NCI-H2107 treated with DMSO at 0.1 percent for 48 hours (cell line): ENCODE data around the gene ALKAL2.
A peak's percentile ranks its signal among the peaks of the same experiment; 100 is the strongest.

ENCODE experiments used
- DNase-seq: peaks from one replicate; lab custom pipeline; 2025; ENCODE audit not compliant: unreplicated experiment; lab: John Stamatoyannopoulos, UW

Gene ALKAL2

DNA sequence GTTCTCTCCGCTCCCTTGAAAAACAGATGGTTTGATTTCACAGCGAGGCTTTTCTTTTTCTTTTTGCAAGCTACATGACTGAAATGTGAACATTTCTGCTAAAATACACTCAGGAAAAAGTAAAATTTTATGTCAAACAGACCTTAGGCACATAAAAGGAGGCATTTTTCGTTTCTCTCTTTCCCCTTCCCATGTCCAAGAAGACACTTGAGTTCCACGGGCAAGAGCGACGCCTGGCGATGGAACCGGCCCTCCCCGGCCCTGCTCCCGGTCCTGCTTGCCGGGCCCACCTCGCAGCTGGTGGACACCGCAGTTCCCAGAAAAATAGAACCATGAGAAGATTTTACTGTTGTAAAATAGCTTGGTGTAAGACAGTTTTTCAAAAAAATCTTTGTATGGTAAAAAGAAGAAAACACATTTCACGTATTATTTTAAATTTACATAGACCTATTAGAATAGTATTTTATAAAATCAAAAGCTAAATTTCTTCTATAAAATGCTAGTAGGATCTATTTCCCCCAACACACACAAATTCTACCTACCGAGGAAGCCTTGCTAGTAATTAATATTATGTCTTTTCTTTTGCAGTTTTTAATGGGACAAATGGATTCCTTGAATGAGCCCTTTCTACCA lies 2.3 kb upstream of the ALKAL2 start:
- DNase-seq, result peak; percentile 31

DNA sequence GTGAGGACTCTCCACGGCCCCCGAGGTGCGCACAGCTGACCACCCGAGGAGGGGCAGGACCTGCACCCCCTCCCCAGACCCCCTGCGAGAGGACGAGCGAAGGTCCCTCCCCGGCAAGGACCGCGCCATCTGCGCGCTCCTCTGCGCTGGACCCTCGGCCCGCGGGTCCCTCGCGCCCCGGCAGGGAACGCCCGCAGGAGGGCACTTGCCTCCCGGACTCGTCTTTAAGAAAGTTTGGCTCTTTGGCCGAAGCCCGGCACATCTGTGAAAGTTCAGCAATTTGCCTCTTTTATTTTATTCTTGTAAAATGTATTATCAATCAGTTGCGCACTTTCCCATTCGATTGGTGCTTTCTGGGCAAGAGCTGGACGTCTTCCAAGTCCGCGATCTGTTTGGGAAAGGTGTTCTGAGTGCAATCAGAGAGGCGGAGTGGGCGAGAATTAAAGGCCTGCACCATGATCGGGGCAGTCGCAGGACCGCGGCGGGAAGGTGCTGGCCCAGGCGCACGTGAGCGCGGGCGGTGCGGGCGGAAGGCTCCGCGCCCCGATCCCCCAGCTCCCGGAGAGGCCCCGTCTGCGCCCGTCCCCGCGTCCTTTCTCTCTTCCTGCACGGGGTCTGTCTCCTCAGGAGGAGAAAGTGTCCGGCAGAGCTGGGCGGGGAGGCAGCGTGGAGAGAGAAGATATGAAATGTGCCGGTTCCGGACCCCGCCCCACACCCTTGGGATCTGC lies 1.6 kb upstream of the ALKAL2 start:
- peak; percentile 11 for DNase-seq

DNA sequence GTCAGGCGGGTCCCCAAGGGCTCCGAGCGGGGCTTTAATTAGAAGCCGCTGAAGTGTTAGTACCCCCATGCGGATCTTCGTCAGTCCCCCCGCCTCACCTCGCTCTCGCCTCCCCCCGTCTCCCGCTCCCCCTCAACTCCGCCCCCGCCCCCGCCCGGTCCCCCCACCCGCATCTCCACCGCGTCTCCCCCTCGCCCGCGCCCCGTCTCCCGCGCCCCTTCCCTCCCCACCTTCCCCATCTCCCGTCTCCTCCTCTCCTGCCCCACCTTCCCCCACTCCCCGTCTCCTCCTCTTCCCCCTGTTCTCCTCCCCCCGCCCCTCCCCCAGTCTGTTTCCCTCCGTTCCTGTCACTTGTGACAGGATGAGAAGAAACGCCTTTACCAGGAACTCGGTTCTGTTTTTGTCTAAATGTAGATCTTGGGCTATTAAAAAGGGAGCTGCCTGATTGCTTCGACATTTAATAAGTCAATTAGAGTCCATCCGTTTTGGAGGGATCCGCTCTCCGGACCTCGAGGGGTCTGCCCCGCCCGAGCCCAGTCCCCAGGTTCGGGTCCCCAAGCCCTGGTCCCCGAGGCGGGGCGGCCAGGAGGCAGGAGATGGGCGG lies 969 bp upstream of the ALKAL2 start:
- DNase-seq, result no peak

- no peak for DNase-seq
Observed at GRCh38 chr2:287471-287885, 413 bp downstream of the ALKAL2 start.

DNA sequence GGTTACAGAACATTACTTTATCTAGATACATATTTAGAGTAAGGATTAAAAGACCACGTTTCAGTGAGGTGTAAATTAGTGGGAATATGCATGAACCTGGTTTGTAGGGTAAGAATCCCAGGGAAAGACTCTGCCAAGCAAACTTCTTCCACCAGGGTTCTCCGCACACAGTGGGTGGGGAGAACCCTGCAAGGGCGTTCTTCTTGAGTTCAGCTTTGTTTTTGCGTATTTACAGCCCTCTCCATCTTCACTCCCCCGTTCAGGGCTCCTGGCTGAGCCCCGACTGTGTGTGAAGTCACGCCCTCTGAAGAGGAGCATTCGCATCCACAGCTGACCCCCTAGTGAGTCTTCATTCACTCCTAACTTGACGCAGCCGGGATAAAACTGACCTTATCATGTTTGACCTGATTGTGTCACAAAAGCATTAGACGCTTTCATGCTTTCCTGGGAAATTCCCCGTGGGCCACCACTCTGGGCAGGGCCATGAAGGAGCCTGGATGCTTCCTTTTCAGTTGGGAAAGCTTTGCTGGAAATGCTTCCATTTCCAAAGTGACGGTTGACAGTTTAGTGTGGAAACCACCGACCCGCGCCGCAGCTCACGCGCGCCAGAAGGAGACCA lies 1.0 kb downstream of the ALKAL2 start:
- DNase-seq, result no peak

GRCh38 chr2:286035-286434 lies 1.9 kb downstream of the ALKAL2 start:
- DNase-seq, result no peak

DNA sequence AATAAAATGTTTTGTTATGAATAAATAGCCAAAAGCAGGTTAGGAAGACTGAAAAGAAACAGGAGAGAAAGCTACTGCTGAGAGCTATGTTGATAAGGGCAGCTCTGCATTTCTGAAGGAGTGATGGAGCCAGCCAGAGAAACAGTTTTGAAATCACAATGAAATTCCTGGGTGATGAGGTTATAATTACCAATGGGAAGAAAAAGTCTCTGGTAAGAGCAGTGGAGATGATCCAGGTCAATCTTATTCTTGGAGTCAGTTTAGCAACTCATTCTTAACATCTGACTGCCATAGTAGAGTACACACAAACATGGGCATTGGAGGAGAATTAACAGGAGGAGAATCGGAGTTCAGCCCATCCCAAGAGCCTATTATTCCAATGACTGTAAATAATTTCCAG lies 2.4 kb downstream of the ALKAL2 start:
- DNase-seq, result no peak

DNA sequence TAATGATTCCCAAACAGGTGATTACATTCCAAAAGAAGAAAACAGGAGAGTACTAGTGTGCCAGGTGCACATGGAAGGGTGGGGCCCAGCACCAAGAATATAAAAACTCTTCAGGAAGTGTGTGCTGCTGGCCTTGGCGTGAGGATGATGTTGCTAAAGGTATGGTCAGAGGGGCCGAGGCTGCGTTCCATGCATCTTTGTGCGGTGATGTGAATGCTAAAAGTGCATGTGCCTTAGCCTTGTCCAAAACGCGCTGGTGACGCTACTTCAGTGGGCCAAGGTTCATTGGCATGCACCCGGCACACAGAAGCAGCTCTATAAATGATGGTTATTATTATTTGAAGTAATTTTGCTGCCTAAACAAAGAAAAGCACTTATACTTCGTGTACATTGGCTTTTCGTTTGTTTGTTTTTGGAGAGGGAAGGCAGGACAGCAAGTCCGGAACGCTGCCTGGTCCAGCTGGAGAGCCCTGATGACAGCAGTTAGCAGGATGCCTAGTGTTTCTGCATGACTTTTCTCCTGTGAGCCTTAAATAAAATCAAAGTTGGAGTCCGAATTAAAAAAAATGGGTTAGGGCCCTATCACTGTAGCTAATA lies 2.9 kb downstream of the ALKAL2 start:
- no peak for DNase-seq

DNA sequence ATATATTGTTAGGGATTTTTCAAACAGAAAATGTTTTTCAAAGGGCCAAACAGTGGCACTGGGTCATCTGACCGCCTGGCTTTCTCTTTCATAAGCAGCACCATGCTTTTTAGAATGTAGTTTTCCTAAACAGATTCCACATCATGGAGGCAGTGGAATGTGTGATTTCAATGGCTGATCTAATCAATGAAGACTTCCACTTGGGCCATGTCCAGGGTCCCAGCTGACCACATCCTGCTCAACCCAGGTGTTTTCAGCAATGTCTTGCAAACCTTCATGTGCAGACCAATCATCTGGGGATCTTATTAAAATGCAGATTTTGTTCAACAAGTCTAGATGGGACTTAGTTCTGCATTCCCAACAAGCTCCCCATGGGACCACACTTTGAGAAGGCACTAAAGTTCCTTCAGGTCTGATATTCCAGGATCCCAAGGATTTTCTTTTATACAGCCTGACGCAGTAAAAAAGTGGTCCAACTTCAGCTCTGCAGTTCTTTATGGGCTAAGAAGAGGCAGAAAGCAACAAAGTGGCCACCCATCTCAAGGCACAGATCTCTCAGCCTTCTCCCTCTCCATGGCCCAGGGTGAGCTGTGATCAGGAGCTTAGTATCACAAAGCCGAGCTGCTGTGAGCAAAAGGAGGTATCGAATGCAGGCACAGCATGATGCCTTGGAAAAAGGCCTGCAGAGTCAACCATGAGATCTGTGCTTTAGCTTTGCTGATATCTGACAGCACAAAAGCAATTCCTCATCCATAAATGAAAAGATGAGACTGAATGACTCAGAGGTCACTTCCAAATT lies 3.7 kb downstream of the ALKAL2 start:
- no peak for DNase-seq

DNA sequence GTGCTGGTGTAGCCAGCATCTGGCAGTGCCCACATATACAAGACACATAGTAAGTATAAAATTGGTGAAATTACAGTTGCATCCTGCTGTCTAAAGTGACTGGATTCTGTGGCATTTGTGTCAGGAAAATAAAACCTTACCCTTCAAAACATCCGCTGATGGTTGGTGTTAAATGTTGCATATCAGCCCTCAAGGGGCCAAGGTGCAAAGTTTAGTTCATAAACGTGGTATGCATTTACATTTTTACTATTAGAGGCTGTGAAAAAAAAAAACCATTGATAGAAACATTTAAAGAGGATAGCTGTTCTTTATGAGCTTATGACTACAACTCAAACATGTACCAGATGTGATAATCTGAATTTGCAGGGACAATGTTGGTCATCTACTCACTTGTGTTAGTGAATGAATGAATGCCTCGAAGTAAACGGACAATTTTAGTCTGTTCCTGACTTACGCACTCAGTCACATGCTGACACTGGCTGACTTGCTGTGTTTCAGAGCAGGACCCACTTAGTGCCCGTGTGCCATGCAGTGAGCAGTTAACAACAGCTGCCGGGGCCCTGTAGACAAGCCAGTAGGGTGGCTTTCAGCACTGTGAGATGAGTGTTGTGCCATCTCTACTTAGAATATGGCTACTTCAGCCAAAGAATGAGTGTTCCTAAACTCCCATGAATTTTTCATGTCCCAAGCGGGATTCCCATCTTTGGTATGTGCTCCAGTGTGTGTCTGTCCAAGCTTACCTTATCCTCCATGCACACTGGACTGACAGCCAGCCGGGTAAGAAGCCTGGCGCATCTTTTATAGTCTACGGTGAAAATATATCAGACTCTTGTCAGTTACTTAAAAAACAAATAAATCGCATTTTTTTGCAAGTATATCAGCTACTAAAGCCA lies 5.3 kb downstream of the ALKAL2 start:
- DNase-seq, result no peak

- no peak for DNase-seq
Observed at GRCh38 chr2:281381-281780, 6.5 kb downstream of the ALKAL2 start.

- DNase-seq, result no peak
Observed at GRCh38 chr2:280650-281110, 7.2 kb downstream of the ALKAL2 start.

DNA sequence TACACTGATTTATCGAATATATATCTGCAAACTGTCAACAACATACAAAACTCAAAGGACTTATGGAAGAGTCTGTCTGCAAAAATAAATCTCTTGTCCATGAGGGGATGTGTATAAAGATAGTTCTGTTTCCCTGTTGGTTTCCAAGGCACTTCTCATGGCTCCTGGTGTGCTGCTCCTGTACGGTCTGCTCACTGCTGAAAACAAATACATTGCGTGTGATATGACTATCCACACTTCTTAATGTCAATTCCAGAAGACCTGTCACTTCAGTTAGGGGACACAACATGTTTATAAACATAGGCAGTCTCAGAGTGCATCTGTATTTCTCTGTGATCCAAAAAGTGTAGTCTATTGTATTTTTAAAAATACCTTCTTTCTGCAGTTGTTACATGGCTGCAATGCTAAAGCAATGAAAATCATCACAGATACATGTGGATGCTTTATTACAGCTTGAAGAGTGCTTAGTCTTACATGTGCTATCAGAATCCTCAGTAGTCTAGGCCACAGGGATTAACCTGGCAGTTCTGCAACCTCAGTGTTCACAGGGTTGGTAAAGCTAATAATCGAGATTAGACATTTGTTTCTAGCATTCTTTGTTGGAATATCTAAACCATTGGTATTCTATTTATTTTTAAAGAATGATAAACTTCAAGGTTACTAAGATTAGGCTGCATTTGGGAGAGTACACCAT lies 7.8 kb downstream of the ALKAL2 start:
- no peak for DNase-seq

DNA sequence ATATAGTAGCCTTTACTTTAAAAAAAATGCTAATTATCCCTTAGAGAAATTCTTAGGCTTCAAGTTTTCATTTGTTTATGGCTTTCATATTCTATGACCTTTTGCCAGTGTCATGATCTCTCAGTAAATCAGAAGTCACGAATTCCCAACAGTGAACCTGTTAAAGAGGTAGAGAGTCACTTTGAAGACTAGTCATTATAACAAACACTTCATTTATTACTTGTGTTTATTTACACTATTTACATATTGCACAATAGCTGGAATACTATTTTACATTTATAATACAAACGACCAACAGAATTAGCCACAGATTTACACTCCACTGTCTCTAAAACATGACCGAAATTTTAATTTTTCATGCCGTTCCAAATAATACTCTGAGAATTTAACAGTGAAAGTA lies 8.5 kb downstream of the ALKAL2 start:
- no peak for DNase-seq

DNA sequence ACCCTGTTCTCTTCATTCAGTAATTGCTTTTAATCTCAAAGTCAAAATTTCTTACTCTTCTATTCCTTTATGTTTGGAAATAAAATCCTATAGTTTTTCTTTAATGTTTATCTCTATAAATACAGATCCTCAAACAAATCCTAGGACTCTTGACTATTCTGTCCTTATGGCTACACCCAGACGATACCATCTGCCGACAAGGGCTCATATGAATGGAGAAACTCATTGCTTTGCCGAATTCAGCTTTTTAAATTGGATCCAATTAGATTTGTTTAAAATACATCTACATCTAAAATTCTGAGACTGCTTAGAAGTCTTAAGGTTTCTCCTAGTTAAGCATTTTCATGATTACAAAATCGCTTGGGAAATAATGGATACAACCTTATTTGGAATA lies 9.0 kb downstream of the ALKAL2 start:
- DNase-seq, result no peak

DNA sequence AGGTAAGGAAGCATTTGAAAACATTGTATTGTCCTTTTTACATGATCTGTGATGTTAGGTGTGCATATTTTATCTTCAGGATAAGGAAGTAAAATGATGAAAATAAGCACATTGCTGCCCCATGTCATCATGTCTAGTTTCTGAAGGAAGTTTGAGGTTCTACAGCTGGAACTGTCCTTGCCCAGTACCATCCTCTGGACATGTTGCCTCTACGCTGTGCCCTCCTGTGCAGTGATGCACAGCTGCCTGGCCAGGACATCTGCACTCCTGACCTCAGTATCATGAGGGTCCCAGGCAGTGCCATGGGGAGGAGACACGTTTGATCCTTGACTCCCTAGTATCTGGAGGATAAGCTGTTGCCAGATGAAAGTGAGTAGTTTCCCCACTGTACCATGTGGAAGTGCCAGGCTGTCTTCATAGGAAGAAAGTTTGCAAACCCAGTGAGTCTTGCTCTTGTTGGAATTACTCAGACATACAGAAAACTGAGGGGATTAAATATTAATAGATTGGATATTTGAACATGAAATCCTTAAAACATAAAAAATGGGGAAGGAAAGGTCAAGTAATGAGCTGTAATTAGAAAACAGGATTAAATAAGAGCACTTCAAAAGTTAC lies 9.5 kb downstream of the ALKAL2 start:
- DNase-seq, result no peak

DNA sequence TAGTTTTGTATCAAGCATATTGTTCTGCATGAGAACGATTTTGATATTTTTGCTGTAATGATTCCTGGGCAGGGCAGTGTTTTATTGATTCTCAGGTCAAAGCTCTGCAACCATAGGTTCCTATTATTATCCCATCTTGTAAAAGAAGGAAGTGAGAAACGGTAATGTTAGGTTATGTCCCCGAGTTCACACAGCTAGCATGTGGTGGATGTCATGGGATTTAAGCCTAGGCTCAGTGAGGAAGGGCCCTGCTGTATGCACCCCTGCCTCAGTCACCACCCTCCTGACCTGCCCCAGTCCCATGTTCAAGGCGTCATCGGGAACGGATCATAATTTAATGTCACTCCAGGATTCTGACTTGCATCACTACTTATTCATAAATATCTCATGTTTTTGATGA lies 12.4 kb downstream of the ALKAL2 start:
- DNase-seq, result no peak

DNA sequence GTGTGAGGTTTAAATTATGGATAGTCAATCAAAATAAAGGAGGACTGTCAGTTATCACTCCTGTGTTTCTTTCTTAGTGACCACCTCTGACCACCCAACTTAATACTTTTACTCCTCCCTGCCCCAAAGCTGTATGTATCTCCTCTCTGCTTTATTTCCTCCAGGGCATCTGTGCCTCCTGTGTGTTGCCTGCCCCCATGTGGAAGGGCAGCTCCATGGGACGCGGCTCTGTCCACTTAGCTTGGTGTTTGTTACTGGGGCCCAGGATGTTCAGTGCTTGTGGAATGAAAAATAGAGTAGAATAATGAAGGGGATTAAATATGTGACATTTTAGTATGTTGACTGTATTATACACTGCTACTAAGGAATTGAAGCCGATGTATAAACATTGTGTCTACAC lies 13.4 kb downstream of the ALKAL2 start:
- no peak for DNase-seq

DNA sequence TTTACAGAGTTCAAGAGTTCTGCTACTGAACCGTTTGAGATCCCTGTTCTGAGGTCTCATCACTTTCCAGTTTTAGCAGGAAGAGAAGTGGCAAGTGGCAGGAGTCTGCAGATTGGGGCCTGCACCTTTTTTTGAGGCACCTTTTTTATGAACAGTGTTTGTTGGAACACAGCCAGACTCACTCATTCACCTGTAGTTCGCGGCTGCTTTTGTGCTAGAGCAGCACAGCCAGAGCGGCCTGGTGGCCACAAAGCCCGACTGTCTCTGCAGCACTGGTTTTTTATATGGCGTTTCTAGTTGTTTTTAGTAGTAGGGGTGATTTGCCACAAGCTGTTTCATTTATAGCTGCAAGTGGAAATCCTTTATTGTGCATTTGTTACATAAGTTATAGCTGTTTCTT lies 14.6 kb downstream of the ALKAL2 start:
- DNase-seq, result peak; percentile 35
